Measurements from ENCODE around the gene OCRL. TPM values are rescaled to one million over a fixed set of nuclear protein-coding genes. Genes with fewer than 3 reads are reported as not detected.

Gene OCRL
- total RNA-seq, 1 donor from 2014 or later, result 49.8 TPM

- Mint-ChIP-seq H3K36me3 (ENCODE audit: unreplicated experiment) (no peaks in the 10 kb centered on the region), H3K4me1 (ENCODE audit: unreplicated experiment) (no peaks in the 10 kb centered on the region), H3K9me3 (ENCODE audit: unreplicated experiment) (no peaks in the 10 kb centered on the region), H3K27me3 (ENCODE audit: unreplicated experiment) (peaks cover 8% of the 10 kb centered on the region), H3K4me3 (ENCODE audit: unreplicated experiment) (no peak overlapping the region), H3K27ac (ENCODE audit: unreplicated experiment) (no peak overlapping the region)
- TF ChIP-seq CTCF (IDR thresholded peaks at IDR 0.05), result no peak
- no peak for DNase-seq (ENCODE audit: extremely low spot score, unreplicated experiment)
Observed at GRCh38 chrX:129640737-129641136, 100.7 kb downstream of the OCRL start.

GRCh38 chrX:129641469-129641868, 101.4 kb downstream of the OCRL start:
- H3K27ac Mint-ChIP-seq (ENCODE audit: unreplicated experiment), result no peak overlapping the region
- no peaks in the 10 kb centered on the region for H3K36me3 Mint-ChIP-seq (ENCODE audit: unreplicated experiment)
- H3K4me3 Mint-ChIP-seq (ENCODE audit: unreplicated experiment), result no peak overlapping the region
- no peaks in the 10 kb centered on the region for H3K9me3 Mint-ChIP-seq (ENCODE audit: unreplicated experiment)
- DNase-seq (ENCODE audit: extremely low spot score, unreplicated experiment), result no peak
- no peak for TF ChIP-seq CTCF (IDR thresholded peaks at IDR 0.05)
- H3K27me3 Mint-ChIP-seq (ENCODE audit: unreplicated experiment), result peaks cover 8% of the 10 kb centered on the region
- H3K4me1 Mint-ChIP-seq (ENCODE audit: unreplicated experiment), result no peaks in the 10 kb centered on the region

- TF ChIP-seq CTCF (IDR thresholded peaks at IDR 0.05), result no peak
- H3K36me3 Mint-ChIP-seq (ENCODE audit: unreplicated experiment), result no peaks in the 10 kb centered on the region
- H3K27me3 Mint-ChIP-seq (ENCODE audit: unreplicated experiment), result peaks cover 8% of the 10 kb centered on the region
- no peaks in the 10 kb centered on the region for H3K4me1 Mint-ChIP-seq (ENCODE audit: unreplicated experiment)
- DNase-seq (ENCODE audit: extremely low spot score, unreplicated experiment), result no peak
- H3K27ac Mint-ChIP-seq (ENCODE audit: unreplicated experiment), result no peak overlapping the region
- H3K4me3 Mint-ChIP-seq (ENCODE audit: unreplicated experiment), result no peak overlapping the region
- H3K9me3 Mint-ChIP-seq (ENCODE audit: unreplicated experiment), result no peaks in the 10 kb centered on the region
Observed at GRCh38 chrX:129641941-129642340, 101.9 kb downstream of the OCRL start.

Other genes starting within 250 kb of the OCRL start
- 118 and 121 TPM in 2 replicates for gene SMARCA1, start 16.8 kb upstream of the OCRL start, total RNA-seq
- gene APLN, start 114.7 kb downstream of the OCRL start, total RNA-seq, result 0.38 and 0.39 TPM in 2 replicates
- gene XPNPEP2, start 198.7 kb downstream of the OCRL start, total RNA-seq, result 0.27 and 0.39 TPM in 2 replicates
- not detected in 2 replicates for gene SASH3, start 239.7 kb downstream of the OCRL start, total RNA-seq

Measured in osteocyte (in vitro differentiated cells).